ENCODE measurements around the gene TMEM144.

TMEM144 gene

DNA sequence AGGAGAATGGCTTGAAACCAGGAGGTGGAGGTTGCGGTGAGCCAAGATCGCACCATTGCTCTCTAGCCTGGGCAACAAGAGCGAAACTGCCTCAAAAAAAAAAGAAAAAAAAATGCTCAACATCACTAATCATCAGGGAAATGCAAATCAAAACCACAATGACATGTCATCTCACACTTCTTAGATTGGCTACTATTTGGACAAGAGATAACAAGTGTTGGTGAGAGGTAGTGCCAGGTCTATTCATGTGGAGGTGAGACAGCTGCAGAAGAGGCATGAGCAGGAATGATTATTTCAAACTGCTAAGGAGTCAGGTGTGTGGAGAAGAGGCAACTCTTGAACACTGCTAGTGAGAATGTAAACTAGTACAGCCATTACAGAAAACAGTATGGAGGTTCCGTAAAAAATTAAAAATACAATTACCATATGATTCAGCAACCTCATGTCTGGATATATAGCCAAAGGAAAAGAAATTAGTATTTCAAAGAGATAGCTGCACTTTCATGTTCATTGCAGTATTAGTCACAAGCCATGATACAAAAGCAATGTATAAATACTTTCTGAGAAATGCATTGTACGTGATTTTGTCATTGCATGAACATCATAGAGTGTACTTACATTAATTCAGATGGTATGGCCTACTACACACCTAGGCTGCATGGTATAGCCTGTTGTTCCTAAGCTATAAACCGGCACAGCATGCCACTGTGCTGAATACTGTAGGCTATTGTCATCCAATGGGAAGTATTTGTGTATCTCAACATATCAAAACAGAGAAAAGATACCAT is 75.3 kb downstream of the TMEM144 start:
- no peak overlapping the region for H3K4me3 ChIP-seq (ENCODE audit: low read depth, low read length)
- TF ChIP-seq, protein P1, sequence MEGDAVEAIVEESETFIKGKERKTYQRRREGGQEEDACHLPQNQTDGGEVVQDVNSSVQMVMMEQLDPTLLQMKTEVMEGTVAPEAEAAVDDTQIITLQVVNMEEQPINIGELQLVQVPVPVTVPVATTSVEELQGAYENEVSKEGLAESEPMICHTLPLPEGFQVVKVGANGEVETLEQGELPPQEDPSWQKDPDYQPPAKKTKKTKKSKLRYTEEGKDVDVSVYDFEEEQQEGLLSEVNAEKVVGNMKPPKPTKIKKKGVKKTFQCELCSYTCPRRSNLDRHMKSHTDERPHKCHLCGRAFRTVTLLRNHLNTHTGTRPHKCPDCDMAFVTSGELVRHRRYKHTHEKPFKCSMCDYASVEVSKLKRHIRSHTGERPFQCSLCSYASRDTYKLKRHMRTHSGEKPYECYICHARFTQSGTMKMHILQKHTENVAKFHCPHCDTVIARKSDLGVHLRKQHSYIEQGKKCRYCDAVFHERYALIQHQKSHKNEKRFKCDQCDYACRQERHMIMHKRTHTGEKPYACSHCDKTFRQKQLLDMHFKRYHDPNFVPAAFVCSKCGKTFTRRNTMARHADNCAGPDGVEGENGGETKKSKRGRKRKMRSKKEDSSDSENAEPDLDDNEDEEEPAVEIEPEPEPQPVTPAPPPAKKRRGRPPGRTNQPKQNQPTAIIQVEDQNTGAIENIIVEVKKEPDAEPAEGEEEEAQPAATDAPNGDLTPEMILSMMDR (IDR thresholded peaks at IDR 0.05; ENCODE audit: borderline replicate concordance, insufficient read depth, low read depth, low read length), result no peak

- TF ChIP-seq, protein P1 (IDR thresholded peaks at IDR 0.05; ENCODE audit: borderline replicate concordance, insufficient read depth, low read depth, low read length), result no peak
- no peak overlapping the region for H3K4me3 ChIP-seq (ENCODE audit: low read depth, low read length)
Observed at GRCh38 chr4:158290912-158291311, 80.6 kb downstream of the TMEM144 start.

DNA sequence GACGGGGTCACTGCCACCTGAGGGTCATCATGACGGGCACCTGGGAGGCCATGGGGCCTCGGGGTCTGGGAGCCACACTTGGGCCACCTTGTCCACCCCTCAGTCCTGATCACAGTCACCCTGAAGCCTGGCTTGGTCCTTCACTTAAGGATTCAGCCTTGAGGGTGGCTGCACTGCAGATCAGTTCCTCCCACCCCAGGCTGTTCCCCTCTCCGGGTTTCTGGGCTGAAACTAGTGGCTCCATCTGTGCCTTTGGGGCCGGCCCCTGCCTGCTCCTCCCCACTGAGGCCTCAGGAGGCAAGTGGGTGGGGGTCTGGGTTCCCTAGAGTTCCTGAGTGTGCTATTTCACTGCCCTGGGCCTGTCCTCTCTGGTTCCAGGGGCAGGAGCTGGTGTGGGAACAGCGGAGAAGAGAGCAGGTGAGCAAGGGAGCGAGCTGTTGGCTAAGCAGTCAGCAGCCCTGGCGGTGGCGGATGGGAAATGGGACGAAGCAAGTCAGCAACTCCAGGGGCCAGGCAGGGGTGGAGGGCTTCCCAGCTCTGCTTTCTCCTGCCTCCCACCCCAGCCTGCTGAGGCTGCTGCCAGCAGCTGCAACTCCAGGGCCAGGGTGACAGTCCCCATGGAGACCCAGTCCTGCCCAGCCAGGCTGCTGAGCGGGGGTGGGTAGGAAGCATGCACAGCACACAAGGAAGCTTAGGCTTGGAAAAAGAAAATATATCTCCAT is 81.2 kb downstream of the TMEM144 start:
- no peak overlapping the region for H3K4me3 ChIP-seq (ENCODE audit: low read depth, low read length)
- TF ChIP-seq, protein P1 (IDR thresholded peaks at IDR 0.05; ENCODE audit: borderline replicate concordance, insufficient read depth, low read depth, low read length), result no peak

GRCh38 chr4:158292156-158292555 is 81.9 kb downstream of the TMEM144 start:
- TF ChIP-seq, protein P1 (IDR thresholded peaks at IDR 0.05; ENCODE audit: borderline replicate concordance, insufficient read depth, low read depth, low read length), result no peak
- H3K4me3 ChIP-seq (ENCODE audit: low read depth, low read length), result no peak overlapping the region

DNA sequence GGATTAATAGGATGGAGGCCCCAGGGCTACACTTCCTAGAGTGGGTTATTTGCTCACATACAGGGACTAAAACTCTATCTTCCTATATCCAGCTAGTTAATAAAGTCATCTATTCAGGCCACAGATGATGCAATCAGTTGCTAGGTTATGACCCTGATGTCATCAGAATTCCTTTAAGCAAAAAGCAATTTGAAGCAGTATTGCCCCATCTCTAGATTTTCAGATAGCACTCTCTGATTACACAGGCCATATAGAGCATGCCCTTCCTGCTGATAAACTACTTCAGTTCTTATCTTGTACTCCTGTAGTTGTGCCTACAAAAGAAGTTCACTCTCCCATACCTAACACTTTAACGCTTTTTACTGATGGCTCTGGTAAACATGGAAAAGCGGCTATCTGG is 84.8 kb downstream of the TMEM144 start:
- TF ChIP-seq, protein P1 (IDR thresholded peaks at IDR 0.05; ENCODE audit: borderline replicate concordance, insufficient read depth, low read depth, low read length), result no peak
- H3K4me3 ChIP-seq (ENCODE audit: low read depth, low read length), result no peak overlapping the region

DNA sequence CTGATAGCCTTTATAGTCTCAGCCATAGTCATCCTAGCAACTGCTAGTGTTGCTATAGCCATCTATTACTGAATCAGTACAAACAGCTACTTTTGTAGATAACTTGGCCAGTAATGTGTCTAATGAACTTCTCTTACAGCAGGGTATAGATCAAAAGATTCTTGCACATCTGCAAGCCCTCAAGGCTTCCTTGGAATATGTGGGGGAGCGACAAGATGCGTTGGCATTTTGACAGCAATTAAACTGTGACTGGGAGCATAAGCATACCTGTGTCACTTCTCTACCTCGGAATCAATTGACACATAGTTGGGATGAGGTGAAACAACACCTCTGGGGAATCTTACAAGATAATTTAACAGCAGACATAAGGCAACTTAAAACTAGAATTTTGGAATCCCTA is 87.6 kb downstream of the TMEM144 start:
- H3K4me3 ChIP-seq (ENCODE audit: low read depth, low read length), result no peak overlapping the region
- TF ChIP-seq, protein P1 (IDR thresholded peaks at IDR 0.05; ENCODE audit: borderline replicate concordance, insufficient read depth, low read depth, low read length), result no peak
